HG02678 (cell line): ENCODE results near the gene SMO.
"Not testable (repeated sequence)": the region's sequence is repeated elsewhere in the genome, so short reads cannot be mapped to it uniquely, and the experiment has no call there.

Experiments
- ATAC-seq: cut with Tn5 transposase; IDR thresholded peaks from one replicate; pipeline ENCODE4 v1.9.1; 2021; ENCODE audit warnings: mild to moderate bottlenecking, moderate library complexity; ENCODE audit not compliant: unreplicated experiment

The SMO gene

DNA sequence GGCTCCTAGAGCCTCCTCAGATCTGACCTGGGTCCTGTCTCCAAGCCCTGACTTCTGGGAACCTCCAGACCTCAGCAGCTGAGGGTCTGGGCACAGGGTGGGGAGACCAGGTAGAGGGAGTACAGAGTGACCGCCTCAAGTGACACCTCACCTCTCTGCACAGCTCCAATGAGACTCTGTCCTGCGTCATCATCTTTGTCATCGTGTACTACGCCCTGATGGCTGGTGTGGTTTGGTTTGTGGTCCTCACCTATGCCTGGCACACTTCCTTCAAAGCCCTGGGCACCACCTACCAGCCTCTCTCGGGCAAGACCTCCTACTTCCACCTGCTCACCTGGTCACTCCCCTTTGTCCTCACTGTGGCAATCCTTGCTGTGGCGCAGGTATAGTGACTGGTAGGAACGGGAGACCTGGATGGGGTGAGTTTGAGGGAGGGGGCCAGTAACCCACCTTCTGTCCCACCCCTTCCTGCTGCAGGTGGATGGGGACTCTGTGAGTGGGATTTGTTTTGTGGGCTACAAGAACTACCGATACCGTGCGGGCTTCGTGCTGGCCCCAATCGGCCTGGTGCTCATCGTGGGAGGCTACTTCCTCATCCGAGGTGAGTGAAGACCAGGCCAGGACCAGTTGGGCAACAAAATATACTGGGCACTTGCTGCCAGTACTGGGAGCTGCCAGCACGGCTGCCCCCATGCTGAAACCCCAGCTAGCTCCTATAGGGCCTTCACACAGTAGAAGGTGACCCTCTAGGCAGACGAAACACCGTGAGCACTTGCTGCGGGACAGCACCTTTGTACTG is 17.8 kb downstream of the SMO start:
- no peak for ATAC-seq

GRCh38 chr7:129208667-129209066 is 20.2 kb downstream of the SMO start:
- ATAC-seq: no peak

GRCh38 chr7:129209067-129209926 is 20.9 kb downstream of the SMO start:
- no peak for ATAC-seq

GRCh38 chr7:129210256-129210988 is 22.0 kb downstream of the SMO start:
- ATAC-seq: peak; percentile 72

DNA sequence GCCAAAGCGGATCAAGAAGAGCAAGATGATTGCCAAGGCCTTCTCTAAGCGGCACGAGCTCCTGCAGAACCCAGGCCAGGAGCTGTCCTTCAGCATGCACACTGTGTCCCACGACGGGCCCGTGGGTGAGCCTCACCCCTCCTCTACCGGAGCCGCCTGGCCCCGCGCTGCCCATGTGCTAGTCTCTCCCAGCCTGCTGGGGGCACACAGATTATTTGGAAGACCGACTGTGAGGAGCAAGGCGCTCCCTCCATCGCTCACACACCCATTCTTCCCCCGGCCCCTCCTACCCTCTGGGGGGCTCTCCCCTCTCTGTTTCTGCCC is 22.5 kb downstream of the SMO start:
- no peak for ATAC-seq

GRCh38 chr7:129212126-129212525 is 23.7 kb downstream of the SMO start:
- ATAC-seq: no peak

GRCh38 chr7:129212596-129212995 is 24.2 kb downstream of the SMO start:
- ATAC-seq: no peak

DNA sequence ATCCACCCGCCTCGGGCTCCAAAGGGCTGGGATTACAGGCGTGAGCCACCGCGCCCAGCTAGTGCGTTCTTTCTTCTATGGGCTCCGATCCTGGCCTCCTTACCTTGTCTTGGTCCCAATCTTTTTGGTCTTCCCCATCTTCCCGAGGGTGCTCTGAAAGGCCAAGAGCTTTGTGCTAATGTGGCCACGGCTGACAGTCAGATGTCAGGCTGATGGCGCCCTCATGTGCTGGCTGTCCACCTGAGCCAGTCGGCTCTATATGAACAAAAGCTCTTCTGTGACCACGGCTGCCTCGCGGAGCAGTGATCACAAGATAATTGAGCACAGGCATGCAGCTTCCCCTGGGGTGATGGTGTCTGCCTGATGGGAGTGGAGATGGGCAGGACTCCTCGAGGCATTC is 25.4 kb downstream of the SMO start:
- ATAC-seq: no peak

- not testable (repeated sequence) for ATAC-seq
Observed at GRCh38 chr7:129215691-129216090, 27.3 kb downstream of the SMO start.

DNA sequence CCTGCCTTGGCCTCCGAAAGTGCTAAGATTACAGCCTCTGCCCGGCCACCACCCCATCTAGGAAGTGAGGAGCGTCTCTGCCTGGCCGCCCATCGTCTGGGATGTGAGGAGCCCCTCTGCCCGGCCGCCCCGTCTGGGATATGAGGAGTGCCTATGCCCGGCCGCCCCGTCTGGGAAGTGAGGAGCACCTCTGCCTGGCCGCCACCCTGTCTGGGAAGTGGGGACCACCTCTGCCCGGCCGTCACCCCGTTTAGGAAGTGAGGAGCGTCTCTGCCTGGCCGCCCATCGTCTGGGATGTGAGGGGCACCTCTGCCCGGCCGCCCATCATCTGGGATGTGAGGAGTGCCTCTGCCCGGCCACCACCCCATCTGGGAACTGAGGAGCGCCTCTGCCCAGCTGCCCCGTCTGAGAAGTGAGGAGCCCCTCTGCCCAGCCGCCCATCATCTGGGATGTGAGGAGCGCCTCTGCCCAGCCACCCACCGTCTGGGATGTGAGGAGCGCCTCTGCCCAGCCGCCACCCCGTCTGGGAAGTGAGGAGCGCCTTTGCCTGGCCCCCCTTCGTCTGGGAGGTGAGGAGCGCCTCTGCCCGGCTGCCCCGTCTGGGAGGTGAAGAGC is 27.8 kb downstream of the SMO start:
- not testable (repeated sequence) for ATAC-seq

DNA sequence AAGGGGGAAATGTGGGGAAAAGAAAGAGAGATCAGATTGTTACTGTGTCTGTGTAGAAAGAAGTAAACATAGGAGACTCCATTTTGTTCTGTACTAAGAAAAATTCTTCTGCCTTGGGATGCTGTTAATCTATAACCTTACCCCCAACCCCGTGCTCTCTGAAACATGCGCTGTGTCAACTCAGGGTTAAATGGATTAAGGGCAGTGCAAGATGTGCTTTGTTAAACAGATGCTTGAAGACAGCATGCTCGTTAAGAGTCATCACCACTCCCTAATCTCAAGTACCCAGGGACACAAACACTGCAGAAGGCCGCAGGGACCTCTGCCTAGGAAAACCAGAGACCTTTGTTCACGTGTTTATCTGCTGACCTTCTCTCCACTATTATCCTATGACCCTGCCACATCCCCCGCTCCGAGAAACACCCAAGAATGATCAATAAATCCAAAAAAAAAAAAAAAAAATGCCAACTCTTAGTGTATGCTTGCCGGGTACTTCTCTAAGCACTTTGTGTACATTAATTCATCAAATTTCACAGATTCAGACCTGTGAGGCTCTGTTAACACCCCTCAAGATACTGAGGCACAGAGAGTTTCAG is 28.5 kb downstream of the SMO start:
- not testable (repeated sequence) for ATAC-seq

GRCh38 chr7:129218514-129219062 is 30.2 kb downstream of the SMO start:
- ATAC-seq: no peak

- not testable (repeated sequence) for ATAC-seq
Observed at GRCh38 chr7:129219166-129219565, 30.7 kb downstream of the SMO start.

DNA sequence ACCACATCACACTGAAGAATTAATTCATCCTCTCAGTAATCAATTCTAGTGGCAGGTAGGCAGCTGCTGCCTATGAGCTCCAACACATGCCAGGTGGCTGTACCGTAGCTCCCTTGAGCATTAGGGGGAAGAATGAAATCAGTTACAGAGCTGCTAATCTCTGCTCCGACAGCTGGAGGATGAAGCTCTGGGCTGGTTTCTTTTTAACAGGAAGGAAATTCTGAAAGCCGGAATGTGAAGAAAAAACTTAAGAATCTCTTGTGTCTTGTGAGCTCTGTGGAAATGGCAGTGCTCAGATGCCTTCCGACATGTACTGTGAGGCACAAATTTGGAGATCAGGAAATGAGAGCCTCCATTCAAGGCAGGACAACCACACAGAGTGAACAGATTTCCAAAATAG is 33.6 kb downstream of the SMO start:
- no peak for ATAC-seq

DNA sequence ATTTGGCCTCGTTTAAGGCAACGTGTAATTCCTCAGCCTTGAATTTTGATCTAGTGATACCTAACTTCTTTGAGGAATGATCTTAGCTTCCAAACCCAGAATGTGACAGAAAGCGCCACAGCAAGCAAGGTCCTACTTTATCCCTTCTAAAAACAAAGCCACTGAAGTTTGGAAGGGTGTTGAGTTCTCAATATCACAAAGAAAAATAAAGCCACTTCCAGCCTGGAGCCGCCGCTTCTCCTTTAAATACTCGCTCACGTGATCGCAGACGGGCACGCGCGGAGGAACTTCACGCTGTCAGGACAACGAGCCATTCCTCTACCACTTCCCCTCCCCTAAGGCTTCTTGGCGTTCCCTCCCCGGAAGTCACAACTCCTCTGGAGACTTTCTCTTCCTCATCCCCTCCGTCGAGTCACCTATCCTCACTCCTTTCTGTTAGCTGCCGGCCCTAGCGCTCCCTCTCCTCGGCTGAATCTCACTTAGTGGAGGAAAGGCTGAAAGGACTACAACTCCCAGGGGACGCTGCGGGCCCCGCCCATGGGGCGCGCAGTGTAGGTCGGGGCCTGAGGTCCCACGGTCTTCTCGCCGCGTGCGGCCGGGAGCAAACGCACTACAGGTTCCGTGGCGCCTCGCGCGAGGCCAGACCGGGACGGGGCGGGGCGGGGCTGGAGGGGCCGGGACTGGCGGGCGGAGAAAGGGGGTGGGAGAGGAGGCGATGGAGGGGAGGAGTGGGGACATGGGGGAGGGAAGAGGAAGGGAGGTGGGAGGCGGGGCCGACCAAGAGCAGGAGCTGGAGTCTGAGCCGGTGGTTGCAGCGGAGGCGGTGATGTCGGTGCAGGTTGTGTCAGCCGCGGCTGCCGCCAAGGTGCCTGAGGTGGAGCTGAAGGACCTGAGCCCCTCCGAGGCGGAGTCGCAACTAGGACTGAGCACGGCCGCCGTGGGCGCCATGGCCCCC is 36.1 kb downstream of the SMO start, which contains the start of gene AHCYL2:
Gene AHCYL2, plus strand, starts transcription at position 780 of the 955 bp plus-strand sequence.
- ATAC-seq: peak; percentile 90

DNA sequence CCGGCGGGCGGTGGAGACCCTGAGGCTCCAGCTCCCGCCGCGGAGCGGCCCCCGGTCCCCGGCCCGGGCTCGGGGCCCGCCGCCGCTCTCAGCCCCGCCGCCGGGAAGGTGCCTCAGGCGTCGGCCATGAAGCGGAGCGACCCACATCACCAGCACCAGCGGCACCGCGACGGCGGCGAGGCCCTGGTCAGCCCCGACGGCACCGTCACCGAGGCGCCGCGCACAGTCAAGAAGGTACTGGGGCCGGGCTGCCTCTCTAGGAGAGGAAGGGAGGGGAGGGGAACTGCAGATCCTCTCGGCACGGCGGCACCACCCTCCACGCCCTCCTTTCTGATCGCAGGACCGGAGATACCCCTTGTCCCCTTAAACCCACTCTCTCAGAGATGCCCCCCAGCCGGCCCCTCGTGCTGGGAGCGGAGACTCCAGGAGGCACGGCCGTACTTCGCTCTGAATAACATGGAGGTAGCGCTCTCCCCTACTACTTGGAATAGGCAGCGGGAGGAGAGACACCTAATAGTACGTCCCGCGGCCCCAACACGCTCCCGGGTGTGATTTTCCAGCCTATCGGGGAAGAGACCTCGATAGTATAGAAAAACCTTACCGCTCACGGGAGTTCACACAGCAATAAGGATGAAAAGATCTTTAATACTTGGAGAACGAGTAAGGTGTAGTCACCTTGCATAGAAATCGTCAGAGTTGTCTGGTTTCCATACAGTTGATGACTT is 36.9 kb downstream of the SMO start:
- ATAC-seq: peak; percentile 31

GRCh38 chr7:129225931-129226572 is 37.6 kb downstream of the SMO start:
- ATAC-seq: no peak
